OCI-LY3 (cell line): ENCODE measurements around the gene TMEM135.

ENCODE experiments used
- EZH2phosphoT487 ChIP-seq: fragments of 200-600 bp; shearing (Covaris generic); IDR thresholded peaks from 2 replicates; pipeline ENCODE4 v1.6.1; 2018; ENCODE audit warnings: antibody characterized with exemption, mixed run types, low read depth
- TF ChIP-seq, protein P1 (sequence below): fragments of 200-600, 300-600 bp; sonication (generic); IDR thresholded peaks from 2 replicates; pipeline ENCODE4 v1.5.1; 2014; ENCODE audit warnings: antibody characterized with exemption, low read length, low read depth

DNA sequence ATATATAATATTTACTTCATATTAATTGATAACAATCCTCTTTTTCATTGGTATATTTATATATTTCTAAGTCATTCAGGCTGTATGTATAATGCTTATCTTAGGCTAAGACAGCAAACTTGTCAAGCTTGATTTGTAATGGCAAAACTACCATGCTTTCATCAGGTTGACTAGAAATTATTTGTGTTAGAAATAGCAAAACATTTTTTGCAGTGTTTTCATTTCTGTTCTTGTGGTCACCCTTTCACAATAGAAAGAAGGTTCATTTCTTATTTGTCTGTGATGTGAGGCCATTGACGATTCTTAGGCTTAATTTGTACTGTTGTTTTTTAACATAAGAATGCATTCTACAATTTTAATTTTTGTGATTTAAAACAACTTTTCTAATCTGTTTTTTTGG is 197.6 kb downstream of the TMEM135 start:
- TF ChIP-seq, protein P1, sequence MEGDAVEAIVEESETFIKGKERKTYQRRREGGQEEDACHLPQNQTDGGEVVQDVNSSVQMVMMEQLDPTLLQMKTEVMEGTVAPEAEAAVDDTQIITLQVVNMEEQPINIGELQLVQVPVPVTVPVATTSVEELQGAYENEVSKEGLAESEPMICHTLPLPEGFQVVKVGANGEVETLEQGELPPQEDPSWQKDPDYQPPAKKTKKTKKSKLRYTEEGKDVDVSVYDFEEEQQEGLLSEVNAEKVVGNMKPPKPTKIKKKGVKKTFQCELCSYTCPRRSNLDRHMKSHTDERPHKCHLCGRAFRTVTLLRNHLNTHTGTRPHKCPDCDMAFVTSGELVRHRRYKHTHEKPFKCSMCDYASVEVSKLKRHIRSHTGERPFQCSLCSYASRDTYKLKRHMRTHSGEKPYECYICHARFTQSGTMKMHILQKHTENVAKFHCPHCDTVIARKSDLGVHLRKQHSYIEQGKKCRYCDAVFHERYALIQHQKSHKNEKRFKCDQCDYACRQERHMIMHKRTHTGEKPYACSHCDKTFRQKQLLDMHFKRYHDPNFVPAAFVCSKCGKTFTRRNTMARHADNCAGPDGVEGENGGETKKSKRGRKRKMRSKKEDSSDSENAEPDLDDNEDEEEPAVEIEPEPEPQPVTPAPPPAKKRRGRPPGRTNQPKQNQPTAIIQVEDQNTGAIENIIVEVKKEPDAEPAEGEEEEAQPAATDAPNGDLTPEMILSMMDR: no peak
- TF ChIP-seq EZH2phosphoT487: no peak
